GM03348 (cell line): ENCODE results near the gene ARHGAP4.

Experiments used
- DNase-seq: peaks from one replicate; pipeline ENCODE4 v3.0.0; 2012; ENCODE audit warnings: low spot score

Gene ARHGAP4

GRCh38 chrX:153963546-153963945 is 37.5 kb upstream of the ARHGAP4 start:
- DNase-seq = no peak

GRCh38 chrX:153961292-153961691 is 35.2 kb upstream of the ARHGAP4 start:
- DNase-seq = no peak

GRCh38 chrX:153960786-153961185 is 34.7 kb upstream of the ARHGAP4 start:
- no peak for DNase-seq

- DNase-seq = no peak
Measured at GRCh38 chrX:153960077-153960476, 34.0 kb upstream of the ARHGAP4 start.

GRCh38 chrX:153959649-153960048 is 33.6 kb upstream of the ARHGAP4 start:
- no peak for DNase-seq

GRCh38 chrX:153958605-153959004 is 32.5 kb upstream of the ARHGAP4 start:
- no peak for DNase-seq

- DNase-seq = no peak
Measured at GRCh38 chrX:153957224-153957623, 31.2 kb upstream of the ARHGAP4 start.

GRCh38 chrX:153956044-153956907 is 30.2 kb upstream of the ARHGAP4 start:
- DNase-seq = no peak

- no peak for DNase-seq
Measured at GRCh38 chrX:153955228-153955732, 29.2 kb upstream of the ARHGAP4 start.

- DNase-seq = no peak
Measured at GRCh38 chrX:153954558-153955227, 28.6 kb upstream of the ARHGAP4 start.

GRCh38 chrX:153953892-153954557 is 28.0 kb upstream of the ARHGAP4 start:
- no peak for DNase-seq

- DNase-seq = peak; percentile 80
Measured at GRCh38 chrX:153953342-153953830, 27.3 kb upstream of the ARHGAP4 start.

GRCh38 chrX:153952373-153953026 is 26.4 kb upstream of the ARHGAP4 start:
- DNase-seq = no peak

GRCh38 chrX:153951683-153952372 is 25.8 kb upstream of the ARHGAP4 start:
- no peak for DNase-seq

- no peak for DNase-seq
Measured at GRCh38 chrX:153950127-153950526, 24.1 kb upstream of the ARHGAP4 start.

GRCh38 chrX:153948847-153949805 is 23.1 kb upstream of the ARHGAP4 start:
- DNase-seq = no peak

GRCh38 chrX:153948002-153948466 is 22.0 kb upstream of the ARHGAP4 start:
- DNase-seq = no peak

- peak; percentile 82 for DNase-seq
Measured at GRCh38 chrX:153947009-153947769, 21.1 kb upstream of the ARHGAP4 start.
